SKM-1 (cell line): ENCODE results near the gene SPTBN4.

Experiments
- DNase-seq: peaks from one replicate; lab custom pipeline; 2025; ENCODE audit not compliant: unreplicated experiment; lab: John Stamatoyannopoulos, UW

The SPTBN4 gene

DNA sequence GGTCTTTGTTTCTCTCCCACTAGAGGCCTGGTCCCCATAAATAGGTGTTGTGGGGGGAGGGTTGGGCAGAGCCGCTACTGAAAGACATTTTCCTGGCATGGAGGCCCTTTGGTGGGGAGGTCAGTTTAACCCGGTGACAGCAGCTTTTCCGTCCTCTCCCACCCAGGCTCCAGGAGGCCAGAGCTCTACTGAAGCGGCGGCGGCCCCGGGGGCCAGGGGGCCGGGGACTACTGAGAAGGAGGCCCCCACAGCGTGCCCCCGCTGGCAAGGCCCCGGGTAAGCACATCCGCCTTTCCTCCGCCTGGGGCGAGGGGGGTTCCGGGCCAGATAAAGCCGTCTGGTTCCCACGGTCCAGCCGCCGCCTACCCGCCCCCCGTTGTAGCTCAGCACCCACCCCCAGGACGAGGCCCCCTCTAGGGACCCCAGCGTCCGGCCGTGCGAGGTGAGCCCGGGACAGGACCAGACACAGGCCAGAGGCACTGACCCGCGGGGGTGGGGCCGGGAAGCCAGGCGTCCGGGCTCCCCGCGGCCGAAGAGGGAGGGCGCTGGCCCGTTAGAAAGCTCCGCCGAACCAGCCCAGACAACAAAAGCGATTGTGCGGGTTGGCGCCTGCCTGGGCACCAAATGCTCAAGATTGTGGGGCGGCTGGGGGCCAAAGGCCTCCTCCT is 133.2 kb downstream of the SPTBN4 start:
- DNase-seq = no peak

DNA sequence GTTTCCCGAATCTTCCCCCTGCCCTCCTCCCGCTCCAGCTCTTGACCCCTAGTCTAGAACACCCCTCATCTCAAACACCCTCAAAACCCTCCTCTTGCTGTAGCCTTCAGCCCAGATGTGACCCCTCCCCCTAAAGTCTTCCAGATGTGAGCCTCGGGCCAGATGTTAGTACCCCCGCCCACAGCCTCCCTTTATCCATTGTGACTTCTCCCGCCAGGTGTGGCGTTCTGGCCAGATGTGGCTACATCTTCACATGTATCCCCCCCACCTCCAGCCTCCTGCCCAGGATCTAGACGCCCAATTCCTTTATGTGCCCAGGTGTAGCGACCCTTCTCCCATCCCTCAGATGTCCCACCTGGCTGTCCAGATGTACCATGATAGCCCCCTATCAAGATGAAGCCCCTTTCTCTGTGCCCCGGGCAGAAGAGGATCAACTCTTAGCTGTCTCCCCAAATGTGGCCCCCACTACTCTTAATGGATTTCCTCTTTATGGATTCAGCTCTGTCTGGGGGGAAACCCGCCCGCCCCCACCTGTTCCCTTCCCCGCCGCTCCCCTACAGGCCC is 133.9 kb downstream of the SPTBN4 start:
- DNase-seq = no peak

DNA sequence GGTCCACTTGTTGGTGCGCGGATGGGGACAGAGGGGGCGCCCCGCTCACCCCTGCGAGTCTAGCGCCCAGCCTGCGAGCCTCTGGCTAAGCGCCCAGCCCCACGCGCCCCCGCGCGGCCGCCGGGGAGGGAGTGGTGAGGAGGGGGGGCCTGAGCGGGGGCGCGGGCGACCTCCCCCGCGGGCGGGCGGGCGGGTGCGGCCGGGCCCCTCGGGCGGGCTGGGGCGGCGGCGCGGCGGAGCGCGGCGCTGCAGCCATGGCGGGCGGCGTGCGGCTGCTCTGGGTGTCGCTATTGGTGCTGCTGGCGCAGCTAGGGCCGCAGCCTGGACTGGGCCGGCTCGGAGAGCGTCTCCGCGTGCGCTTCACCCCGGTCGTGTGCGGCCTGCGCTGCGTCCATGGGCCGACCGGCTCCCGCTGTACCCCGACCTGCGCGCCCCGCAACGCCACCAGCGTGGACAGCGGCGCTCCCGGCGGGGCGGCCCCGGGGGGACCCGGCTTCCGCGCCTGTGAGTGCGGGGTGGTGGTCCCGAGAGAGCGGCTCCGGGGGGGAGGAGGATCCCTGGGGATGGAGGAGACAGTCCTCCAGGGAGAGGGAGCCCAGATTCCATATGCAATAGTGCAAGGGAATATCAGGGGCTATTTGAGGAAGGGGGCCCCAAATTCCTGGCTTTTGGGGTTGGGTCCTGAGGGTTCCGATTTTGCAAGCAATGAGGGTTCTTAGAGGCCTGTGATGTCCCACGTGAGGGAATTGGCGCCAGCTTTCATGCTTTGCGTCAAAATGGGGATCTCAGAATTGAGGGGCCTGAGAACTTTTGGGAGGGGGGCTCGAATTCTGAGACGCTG is 134.6 kb downstream of the SPTBN4 start, which contains the start of gene LTBP4:
LTBP4 (plus strand) TSS at position 236 of the 841 bp plus-strand sequence; CDS start at position 255, 19 bp downstream.
- no peak for DNase-seq

DNA sequence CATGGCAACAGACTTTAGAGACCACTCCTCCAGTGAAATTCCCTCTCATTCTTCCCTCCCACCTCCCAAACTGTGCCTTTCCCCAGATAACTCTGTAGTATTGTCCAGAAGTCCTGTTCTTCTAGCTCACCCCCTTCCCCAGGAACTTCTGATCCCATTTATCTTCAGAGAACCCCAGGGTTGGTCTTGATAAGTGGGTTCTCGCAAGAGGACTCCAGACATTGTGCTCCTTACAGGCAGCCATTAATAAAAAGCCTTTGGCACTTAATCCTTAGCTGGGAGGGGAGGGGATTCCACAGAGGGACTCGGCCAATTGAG is 136.2 kb downstream of the SPTBN4 start:
- DNase-seq = no peak

DNA sequence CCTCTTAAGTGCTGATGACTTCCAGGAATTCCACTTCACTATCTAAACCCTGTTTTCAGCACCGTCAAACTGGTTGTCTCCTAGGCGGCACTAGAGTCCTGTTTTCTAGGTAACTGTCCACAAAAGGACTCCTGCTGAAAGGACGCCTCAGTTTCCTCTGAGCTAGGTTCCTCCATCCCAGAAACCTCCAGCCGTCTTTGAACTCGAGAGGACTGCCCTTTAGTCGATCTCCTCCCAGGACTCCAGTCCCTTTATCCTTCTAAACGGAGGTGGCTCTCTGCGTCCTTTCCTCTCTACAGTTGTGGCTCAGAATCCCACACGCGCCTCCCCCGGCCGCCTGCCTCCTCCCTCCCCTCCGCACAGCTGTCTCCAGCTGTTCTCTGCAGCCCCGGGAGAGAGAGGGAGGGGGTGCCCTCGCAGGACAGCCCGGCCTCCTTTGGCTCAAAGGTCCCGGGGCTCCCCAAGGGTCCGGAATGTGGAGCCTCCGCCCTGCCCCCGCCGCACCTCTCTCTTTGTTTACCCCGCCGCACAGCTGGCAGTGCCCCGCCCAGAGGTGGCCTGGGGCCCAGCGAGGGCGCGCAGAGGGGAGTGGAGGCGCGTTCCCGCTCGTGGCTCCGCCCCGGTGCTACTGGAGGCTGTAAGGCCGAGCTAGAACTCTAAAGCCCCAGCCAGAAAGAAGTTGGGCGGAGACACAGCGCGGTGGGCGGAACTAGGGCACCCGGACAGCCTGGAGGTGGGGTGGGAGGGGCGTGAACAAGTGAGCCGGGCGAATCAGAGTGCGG is 136.8 kb downstream of the SPTBN4 start:
- DNase-seq = peak; percentile 93

DNA sequence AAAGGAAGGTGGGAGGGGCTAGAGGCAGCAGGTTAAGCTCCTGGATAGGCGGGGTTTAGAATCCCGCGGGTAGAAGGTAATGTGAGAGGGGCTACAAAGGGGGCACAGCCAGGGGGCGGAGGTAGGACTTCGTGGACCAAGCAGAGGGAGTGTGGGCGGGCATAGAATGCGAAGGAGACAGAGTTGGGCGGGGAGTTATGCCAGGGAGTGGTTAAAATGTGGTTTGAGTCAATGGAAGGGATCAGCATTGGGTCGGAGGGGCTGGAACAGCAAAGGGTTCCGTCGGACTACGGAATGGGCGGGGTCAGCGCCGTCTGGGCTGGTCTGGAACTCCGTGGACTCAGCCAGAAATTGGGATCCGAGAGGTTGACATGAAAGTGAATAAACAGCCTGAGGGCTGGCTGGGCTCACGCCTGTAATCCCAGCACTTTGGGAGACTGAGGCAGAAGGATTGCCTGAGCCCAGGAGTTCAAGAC is 137.4 kb downstream of the SPTBN4 start:
- no peak for DNase-seq

DNA sequence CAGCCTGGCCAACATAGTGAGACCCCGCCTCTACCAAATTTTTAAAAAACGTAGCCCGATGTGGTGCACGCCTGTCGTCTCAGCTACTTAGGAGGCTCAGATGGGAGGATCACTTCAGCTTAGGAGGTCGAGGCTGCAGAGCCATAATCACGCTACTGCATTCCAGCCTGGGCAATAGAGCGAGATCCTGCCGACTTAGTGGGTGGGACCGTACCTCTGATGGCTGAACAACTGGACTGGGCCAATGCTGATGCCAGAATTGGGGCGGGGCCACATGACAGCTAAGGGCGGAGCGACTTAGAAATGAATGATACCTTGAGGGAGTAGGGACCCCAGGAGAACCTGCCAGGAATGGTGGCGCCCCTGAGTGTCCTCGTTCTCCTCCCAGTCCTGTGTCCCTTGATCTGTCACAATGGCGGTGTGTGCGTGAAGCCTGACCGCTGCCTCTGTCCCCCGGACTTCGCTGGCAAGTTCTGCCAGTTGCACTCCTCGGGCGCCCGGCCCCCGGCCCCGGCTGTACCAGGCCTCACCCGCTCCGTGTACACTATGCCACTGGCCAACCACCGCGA is 137.9 kb downstream of the SPTBN4 start:
- no peak for DNase-seq

DNA sequence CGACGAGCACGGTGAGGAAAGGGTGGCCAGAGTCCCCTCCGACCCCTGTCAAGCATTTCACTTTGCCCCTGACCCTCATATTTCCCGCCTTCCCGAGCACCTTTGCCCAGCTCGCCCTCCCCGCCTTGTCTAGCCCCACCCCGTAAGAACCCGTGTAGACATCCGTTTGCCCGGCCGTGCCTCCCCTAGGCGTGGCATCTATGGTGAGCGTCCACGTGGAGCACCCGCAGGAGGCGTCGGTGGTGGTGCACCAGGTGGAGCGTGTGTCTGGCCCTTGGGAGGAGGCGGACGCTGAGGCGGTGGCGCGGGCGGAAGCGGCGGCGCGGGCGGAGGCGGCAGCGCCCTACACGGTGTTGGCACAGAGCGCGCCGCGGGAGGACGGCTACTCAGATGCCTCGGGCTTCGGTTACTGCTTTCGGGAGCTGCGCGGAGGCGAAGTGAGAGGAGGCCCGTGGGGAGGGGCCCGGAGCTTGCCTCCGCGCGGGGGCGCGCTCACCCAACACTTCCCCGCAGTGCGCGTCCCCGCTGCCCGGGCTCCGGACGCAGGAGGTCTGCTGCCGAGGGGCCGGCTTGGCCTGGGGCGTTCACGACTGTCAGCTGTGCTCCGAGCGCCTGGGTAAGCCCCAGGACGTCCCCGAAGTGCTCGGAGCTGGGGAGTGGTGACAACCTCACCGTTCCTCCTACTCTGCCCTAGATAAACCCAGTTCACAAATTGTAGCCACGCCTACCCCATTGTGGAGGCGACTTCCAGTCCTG is 138.6 kb downstream of the SPTBN4 start:
- DNase-seq = peak; percentile 35

GRCh38 chr19:40607311-40608239 is 140.8 kb downstream of the SPTBN4 start:
- DNase-seq = no peak

- no peak for DNase-seq
Observed at GRCh38 chr19:40608240-40608621, 141.4 kb downstream of the SPTBN4 start.

DNA sequence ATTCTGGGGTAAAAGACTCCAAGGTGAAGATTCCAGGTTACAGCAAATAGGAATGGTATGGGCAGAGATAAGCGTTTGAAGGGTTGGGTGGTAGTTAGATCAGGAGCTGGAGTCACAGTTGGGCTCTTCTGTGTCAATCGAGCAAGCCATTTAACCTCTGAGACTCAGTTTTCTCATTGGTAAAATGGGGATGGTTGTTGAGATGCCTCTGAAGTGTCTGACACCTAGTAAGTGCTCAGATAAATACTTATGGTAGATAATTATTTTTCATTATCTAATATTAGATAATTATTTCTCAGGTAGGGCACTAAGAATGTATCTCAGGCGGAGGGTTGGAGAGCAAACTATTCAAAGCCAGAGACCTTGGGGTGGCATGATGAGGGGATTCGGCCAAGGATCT is 142.2 kb downstream of the SPTBN4 start:
- no peak for DNase-seq

DNA sequence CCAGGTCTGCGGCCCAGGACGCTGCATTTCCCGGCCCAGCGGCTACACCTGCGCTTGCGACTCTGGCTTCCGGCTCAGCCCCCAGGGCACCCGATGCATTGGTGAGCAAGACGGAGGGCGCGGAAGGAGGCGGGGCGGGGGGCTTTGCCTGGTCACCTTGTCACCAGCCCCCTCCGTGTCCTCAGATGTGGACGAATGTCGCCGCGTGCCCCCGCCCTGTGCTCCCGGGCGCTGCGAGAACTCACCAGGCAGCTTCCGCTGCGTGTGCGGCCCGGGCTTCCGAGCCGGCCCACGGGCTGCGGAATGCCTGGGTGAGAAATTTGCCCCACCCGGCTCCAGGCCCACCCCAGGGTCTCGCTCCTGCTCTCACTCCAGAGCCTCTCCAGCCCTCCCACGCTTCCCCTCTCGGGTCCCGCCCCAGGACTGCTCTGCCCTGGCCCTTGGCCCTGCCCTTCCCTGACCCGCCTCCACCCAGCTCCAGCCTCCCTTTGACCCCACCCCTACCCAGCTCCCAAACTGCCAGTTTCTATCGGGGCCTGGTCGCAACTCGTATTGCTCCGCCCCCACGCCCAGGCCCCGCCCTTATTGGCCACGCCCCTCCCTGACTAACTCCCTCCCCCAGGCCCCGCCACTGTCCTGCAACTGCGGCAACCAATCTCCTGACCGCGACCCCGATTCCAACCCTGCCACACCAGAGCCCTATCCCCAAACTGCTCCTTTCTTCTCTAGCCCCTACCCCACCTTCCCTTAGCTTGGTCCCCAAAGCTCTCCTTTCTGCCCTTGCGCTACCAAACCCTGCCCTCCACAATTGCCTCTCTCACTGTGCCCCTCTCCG is 143.0 kb downstream of the SPTBN4 start:
- DNase-seq = peak; percentile 71

GRCh38 chr19:40610396-40611064 is 143.7 kb downstream of the SPTBN4 start:
- no peak for DNase-seq

DNA sequence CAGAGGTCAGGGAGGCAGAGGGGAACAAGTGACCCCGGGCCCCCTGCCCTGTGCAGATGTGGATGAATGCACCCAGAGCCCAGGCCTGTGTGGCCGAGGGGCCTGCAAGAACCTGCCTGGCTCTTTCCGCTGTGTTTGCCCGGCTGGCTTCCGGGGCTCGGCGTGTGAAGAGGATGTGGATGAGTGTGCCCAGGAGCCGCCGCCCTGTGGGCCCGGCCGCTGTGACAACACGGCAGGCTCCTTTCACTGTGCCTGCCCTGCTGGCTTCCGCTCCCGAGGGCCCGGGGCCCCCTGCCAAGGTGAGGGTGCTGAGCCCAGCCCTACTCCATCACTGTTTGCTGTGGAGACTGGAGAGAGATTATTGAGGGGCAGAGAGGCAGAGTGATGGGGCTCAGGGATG is 144.3 kb downstream of the SPTBN4 start:
- DNase-seq = no peak

DNA sequence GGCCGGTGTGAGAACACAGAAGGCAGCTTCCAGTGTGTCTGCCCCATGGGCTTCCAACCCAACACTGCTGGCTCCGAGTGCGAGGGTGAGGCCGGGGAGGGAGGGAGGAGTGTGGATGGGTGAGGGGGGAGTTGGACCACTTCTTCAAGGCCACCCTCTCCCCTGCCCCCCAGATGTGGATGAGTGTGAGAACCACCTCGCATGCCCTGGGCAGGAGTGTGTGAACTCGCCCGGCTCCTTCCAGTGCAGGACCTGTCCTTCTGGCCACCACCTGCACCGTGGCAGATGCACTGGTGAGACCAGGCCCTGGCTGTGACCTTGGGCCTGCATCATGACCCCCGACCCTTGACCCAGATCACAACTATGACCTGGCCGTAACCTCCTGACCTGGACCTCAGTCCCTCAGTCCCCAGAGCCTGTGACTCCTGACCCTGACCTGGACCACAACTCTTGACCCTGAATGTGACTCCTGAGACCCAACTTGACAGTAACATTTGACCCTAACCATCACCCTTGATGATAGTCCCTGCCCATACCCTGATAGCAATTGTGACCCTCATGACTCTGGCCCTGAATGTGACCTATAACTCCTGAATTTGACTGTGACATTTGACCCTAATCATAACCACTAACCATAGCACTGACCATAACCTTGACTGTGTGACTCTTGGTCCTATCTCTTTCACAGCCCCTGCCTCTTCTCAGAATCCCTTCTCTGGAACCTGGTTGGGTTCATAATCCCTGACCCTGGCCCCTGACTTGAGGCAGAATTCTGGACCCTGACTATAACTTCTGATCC is 145.3 kb downstream of the SPTBN4 start:
- DNase-seq = no peak

DNA sequence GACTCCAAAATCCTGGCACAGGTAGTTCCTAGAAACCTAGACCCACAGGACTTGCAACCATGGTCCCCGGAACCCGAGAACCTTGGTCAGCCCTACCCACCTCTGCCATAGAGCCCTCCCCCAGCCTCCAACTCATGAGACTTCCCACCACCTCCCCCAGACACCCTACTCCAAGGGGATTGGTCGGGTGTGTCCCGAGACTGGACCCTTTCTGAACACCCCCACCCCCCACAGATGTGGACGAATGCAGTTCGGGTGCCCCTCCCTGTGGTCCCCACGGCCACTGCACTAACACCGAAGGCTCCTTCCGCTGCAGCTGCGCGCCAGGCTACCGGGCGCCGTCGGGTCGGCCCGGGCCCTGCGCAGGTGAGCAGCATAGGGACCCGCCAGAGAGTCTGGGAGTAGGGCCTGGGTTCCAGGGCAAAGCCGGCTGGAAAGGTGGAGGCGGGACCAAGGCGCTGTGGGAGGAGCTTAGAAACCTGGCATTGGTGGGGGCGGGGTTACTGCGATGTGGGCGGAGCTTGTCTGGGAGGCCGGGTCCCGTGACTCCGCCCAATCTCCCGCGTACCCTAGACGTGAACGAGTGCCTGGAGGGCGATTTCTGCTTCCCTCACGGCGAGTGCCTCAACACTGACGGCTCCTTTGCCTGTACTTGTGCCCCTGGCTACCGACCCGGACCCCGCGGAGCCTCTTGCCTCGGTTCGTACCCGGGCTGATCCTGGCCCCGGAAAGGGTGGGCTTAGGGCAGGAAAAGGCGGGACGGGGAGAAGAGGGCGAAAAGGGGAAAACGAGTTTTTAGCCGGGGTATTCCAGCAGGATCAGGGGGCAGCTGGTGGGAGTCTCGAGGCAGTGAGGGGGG is 146.3 kb downstream of the SPTBN4 start:
- peak; percentile 76 for DNase-seq
